ENCODE data around the gene ERFE. TPM values are rescaled to one million over a fixed set of nuclear protein-coding genes. Genes with fewer than 3 reads are reported as not detected.
A peak's percentile ranks its signal among the peaks of the same experiment; 100 is the strongest.

ERFE gene
- total RNA-seq, 1 experiment from 2014 or later, result 25.6 TPM

DNA sequence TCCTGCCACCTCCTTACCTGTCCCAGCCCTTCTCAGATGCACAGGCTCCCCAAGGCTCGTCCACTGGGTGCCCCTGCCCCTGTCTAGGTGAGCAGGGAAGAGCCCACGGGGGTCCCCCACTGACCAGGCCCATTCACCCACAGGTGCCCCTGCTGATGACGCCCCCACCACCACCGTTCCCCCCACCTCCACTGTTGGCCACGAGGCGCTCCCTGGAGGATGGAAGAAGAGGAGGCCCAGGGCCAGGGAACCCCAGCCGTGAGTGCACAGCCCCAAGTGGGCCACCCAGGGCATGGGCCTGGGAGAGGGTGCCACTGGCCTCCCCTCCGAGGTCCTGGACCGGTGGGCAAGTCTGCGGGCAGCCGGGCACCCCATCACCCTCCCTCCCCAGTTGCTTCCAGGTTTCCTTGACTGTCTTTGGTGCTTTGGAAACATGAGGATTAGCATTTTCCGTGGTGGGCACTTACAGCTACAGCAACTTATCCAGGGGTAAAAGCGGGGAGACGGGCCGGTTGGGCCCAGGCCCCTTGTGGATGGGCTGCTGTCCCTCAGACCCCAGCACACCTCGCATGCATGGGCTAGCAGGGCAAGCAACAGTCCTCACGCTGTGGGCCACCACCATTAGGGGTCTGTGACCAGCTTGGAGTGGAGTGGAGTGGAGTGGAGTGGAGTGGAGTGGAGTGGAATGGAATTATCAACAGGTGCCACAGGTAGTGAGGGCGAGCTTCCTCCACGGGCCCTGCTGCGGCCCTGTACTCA lies 33.5 kb upstream of the ERFE start:
- no peak for DNase-seq (ENCODE audit: low read depth)

DNA sequence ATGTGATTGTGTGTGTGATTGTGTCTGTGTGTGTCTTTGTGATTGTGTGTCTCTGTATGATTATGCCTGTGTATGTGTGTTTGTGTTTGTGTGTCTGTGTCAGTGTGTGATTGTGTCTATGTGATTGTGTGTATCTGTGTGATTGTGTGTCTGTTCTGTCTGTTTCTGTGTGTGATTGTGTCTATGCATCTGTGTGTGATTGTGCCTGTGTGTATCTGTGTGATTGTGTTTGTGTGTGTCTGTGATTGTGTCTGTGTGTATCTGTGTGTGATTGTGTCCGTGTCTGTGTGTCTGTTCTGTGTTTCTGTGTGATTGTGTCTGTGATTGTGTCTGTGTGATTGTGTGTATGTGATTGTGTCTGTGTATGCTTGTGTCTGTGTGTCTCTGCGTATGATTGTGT lies 32.4 kb upstream of the ERFE start:
- DNase-seq (ENCODE audit: low read depth), result no peak

DNA sequence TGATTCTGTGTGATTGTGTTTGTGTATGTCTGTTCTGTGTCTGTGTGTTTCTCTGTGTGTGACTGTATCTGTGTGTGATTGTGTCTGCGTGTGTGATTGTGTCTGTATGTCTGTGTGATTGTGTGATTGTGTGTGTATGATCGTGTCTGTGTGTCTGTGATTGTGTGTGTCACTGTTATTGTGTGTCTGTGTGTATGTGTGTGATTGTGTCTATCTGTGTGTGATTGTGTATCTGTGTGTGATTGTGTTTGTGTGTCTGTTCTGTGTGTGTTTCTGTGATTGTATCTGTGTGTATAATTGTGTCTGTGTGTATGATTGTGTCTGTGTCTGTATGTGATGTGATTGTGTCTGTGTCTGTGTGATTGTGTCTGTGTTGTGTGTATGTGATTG lies 32.0 kb upstream of the ERFE start:
- no peak for DNase-seq (ENCODE audit: low read depth)

DNA sequence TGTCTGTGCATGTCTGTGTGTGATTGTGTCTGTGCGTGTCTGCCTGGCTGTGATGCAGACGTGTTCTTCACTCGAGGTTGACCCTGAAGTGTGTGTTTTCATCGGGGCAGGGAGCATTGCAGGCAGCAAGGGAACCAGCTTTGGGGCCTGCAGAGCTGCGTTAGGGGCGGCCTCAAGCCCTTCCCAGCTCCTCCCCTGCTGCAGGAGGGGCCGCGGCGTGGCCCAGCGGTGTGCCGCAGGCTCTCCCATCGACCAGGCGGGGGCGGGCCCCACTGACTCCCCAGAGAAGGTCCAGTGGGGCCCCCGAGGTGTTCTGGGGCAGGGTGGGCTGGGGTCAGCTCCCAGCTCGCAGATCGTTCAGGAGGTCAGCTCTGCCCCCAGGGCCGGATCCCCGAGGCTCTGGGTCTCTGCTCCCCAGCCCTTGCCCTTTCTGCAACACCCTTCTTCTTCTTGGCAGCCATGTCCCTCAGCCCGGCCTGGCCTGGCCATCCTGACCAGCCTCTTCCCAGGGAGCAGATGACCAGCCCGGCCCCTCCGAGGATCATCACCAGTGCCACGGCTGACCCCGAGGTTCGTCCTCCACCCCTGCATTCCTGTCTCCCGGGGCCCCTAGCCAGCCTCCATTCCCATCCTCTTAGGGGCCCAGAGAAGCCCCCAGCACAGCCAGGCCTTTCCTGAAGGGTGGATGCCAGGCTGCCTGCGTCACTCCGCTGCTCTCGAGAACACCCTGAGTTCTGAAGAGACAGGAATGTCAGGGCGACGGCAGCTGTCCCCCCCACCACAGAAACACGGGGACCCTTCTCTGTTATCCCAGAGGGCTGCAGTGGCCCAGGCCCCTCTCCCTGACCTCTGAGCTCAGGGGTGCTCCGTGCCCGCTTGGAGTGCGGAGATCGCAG lies 31.4 kb upstream of the ERFE start:
- DNase-seq (ENCODE audit: low read depth), result peak; percentile 75

DNA sequence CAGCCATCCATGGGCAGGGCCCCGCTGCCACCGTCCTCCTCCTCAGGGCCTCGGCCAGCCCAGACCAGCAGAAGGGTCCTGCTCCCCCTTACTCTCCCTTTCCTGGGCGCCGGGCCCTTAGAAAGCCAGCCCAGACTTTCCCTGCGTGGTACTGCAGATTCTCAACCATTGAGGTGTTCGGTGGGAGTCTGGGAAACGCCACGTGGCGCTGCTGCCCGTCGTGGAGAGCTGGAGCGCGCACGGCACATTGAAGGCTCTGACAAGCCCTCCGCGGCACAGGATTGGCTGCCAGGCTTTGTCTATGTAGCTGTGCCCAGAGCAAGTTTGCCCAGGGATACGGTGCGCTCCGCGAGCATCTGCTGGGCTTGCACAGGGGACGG lies 30.7 kb upstream of the ERFE start:
- no peak for DNase-seq (ENCODE audit: low read depth)

DNA sequence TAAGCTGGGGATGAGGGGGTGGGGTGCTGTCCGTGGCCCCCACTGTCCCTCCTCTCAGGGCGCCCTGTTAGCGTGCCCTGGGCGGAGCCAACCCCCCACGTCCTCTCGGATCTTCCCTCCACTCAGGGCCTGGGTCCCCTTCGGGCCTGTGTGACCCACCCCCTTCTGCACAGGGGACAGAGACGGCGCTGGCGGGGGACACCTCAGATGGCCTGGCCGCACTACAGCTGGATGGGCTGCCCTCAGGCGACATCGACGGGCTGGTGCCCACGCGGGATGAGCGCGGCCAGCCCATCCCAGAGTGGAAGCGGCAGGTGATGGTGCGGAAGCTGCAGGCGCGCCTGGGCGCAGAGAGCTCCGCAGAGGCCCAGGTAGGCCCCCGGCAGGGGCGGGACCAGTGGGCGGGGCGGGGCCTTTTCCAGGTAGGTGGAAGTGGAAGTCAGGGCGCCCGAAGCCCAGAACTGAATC lies 30.2 kb upstream of the ERFE start:
- DNase-seq (ENCODE audit: low read depth), result no peak

DNA sequence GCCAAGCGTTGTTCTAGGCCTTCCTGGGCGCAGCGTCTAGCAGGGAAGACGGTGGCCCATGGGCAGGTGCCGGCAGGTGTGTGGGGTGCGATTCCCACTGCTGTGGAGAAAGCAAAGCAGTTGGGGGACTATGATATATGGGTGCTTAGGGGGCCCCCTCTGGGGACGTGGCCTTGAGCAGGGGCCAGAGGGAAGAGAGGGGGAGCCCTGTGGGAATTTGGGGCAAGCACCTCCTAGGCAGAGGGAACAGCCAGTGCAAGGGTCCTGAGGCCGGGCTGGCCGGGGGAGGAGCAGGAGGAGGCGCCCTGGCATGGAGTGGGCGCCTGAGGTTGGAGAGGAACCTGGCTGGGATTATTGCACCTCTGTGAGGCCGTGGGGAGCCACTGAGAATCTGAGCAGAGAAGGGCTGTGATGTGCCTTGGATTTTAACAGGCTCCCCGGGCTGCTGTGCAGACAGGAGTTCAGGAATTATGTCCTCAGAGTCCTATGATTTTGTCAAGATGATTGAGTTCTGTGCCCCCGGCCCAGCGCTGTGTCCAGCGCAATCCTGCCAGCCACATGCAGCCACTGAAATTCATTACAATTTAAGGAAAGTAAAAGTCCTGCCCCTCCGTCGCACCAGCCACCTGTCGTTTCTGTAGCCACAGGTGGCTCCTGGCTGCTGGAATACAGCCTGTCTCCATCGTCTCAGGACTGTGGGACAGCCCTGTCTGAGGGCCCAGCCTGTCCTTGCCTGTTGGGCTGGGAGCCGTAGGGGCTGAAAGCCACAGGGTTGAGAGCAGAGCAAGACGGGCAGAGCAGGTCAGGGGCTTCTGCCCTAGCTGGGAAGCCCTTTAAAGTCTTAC lies 29.4 kb upstream of the ERFE start:
- no peak for DNase-seq (ENCODE audit: low read depth)

DNA sequence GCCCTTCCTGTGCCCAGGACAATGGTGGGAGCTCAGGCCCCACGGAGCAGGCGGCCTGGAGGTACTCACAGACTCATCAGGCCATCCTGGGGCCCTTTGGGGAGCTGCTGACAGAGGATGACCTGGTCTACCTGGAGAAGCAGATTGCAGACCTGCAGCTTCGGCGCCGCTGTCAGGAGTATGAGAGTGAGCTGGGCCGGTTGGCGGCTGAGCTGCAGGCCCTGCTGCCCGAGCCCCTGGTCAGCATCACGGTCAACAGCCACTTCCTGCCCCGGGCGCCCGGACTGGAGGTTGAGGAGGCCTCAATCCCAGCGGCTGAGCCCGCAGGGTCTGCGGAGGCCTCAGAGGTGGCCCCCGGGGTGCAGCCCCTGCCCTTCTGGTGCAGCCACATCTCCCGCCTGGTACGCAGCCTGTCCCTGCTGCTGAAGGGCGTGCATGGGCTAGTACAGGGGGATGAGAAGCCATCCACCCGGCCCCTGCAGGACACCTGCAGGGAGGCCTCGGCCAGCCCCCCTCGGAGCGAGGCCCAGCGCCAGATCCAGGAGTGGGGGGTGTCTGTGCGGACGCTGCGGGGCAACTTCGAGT lies 28.6 kb upstream of the ERFE start:
- no peak for DNase-seq (ENCODE audit: low read depth)

DNA sequence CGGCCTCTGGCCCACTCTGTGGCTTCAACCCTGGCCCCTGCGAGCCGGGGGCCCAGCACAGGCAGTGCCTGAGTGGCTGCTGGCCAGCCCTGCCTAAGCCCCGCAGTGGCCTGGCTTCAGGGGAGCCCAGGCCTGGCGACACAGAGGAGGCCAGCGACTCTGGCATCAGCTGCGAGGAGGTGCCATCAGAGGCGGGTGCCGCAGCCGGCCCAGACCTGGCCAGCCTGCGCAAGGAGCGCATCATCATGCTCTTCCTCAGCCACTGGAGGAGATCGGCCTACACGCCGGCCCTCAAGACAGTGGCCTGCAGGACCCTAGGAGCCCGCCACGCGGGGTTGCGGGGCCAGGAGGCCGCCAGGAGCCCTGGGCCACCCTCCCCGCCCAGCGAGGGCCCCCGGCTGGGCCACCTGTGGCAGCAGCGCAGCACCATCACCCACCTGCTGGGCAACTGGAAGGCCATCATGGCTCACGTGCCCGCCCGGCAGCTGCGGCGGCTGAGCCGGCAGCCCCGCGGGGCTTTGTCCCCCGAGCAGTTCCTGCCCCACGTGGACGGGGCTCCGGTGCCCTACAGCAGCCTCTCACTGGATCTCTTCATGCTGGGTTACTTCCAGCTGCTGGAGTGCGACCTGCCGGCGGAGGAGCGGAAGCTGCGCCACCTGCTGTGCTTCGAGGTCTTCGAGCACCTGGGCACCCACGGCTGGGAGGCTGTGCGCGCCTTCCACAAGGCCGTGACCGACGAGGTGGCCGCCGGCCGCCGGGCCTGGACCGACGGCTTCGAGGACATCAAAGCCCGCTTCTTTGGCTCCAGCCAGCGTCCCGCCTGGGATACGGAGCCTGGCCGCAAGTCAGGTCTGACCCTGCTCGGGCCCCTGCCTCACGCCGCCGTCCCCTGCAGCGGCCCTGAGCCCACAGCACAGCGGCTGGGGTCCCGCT lies 27.8 kb upstream of the ERFE start:
- DNase-seq (ENCODE audit: low read depth), result no peak

DNA sequence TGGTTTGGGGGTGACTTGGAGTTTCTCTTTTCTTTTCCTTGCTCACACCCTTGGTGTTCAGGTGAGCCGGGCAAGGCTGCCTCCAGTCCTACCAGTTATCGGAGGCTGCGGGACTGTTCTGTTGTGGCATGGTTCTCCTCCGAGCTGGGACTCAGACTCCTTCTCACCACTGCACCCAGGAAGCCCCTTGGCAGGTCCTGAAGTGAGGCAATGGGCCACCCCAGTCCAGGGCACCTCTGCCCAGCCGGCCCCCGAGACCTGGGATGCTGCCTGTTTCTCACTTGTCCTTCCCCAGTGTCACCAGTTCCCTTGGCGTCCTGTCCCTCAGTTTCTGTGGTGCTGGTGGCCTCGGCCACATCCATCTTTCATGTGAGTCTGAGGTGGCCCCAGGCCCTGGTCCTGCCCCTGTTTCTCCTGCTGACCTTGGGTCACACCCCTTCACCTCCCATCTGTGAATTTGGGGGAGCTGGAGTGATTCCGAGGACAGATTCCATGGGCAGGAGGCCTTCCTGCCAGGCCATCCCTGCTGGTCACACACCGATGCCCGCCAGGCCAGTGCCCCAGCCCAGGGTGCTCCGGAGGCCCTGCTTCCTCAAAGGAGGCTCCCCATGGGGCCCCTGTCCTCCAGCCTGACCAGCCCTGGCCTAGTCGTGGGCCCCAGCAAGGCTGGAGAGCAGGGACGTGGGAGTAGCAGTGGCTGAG lies 26.9 kb upstream of the ERFE start:
- DNase-seq (ENCODE audit: low read depth), result no peak

DNA sequence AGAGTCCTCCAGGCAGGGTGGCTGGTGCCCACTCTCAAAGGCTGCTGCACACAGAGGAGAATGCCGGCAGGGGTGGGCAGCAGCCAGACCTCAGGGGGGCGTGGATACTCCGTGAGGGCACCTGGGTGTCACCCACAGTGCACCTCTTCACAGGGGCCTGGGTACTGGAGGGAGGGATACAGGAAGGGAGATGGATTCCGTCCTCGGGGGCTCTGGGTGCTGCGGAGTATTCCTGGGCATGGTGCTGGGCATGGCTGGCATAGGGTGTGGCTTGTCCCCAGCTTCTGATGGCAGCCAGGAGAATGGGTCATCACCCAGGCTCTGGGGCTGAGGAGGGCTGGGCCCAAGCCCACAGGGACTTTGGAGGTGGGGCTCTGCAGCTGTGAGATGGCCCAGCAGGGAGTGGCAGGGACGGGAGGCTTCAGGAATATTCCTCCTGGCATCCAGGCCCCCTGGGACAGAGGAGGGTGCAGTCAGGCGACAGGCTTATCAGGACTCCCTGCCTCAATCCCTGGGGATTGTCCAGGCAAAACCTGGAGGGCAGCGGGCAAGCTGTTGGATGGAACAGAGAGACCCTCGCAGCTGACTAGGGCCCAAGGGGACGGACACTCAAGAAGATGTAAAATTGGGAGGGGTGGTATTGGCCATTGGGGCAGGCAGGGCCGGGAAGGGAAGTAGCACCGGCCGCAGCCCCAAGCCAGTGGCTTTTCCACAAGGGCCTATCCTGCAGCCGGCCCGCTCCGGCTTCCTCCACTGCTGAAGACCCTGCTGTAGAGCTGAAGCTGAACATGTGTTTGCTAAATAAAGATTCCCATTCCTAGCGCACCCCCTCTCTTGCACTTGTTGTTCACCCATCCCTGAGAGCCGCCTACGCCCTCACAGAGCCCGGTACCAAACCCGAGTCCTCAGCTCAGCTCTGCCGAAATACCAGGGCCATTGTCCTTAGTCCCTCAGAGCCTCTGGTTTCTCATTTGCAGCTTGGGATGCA lies 26.0 kb upstream of the ERFE start:
- DNase-seq (ENCODE audit: low read depth), result no peak

DNA sequence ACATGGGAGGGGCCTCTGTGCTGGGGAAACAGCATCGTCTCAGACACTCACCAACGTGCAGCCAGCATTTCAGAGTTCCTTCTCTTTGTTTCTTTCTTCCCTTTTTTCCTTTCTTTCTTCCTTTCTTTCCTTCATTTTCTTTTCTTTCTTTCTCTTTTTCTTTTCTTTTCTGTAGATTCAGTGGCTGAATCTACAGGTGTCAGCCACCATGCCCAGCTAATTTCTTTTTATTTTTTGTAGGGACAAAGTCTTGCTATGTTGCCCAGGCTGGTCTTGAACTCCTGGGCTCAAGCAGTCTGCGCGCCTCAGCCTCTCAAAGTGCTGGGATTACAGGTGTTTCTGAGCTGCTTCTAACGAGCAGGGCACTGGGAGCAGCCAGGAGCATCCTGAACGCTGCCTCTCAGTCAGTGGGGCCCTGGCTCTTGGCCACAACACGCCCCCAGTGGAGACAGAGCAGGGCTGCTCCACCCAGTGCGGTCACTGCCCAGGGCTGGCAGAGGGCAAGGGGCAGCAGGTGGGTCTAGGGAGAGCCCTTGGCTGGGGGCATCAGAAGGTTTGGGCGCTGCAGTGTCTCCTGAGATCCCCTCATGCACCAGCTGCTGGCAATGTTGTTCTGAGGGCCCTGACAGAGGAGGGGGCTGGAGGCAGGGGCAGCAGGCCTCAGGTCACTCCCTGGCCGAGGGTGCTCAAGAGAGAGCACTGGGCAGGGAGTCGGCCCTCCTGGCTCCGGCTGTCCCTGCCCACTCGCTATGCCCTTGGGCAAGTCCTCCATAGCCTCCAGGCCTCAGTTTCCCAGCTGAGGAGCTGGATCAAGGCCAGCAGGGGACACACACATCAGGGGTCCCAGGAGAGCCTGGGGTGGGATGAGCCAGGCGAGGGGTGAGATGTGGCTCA lies 25.0 kb upstream of the ERFE start:
- no peak for DNase-seq (ENCODE audit: low read depth)

DNA sequence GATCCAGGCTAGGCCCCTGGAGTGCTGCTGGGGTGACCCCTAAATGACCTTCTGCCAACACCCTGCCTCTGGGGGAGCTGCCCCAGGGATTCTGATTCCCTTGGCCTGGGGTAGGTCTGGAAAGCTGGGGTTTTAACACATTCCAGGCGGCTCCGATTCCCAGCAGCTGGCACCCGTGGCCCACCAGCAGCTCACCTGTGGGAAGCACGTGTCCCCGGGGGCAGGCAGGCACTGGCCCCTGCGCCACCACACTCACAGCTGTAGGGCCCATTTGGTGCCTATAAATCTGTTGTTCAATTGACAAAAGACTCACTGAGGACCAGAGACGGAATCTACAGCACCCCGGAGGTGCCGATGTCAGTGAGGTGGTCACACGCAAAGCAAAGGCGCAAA lies 24.4 kb upstream of the ERFE start:
- DNase-seq (ENCODE audit: low read depth), result no peak

DNA sequence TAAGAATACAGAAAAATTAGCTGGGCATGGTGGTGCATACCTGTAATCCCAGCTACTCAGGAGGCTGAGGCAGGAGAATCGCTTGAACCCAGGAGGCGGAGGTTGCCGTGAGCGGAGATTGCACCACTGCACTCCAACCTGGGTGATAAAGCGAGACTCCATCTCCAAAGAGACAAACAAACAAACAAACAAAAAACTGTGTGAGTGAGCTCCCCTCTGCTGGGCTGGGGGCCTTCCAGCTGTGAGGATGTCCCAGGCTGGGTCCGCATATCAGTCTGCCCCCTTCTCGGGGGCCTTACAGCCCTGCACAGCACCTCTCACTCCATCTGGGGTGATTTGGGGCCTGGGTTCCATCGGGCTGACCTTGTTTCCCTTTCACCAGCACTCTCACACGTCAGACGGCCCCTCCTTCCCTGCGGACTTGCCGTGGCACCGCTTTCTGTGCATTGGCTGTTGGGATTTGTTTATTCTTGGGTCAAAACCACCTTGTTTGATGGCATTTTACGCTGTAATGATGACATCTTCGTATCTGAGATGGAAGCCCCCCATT lies 23.1 kb upstream of the ERFE start:
- DNase-seq (ENCODE audit: low read depth), result no peak

DNA sequence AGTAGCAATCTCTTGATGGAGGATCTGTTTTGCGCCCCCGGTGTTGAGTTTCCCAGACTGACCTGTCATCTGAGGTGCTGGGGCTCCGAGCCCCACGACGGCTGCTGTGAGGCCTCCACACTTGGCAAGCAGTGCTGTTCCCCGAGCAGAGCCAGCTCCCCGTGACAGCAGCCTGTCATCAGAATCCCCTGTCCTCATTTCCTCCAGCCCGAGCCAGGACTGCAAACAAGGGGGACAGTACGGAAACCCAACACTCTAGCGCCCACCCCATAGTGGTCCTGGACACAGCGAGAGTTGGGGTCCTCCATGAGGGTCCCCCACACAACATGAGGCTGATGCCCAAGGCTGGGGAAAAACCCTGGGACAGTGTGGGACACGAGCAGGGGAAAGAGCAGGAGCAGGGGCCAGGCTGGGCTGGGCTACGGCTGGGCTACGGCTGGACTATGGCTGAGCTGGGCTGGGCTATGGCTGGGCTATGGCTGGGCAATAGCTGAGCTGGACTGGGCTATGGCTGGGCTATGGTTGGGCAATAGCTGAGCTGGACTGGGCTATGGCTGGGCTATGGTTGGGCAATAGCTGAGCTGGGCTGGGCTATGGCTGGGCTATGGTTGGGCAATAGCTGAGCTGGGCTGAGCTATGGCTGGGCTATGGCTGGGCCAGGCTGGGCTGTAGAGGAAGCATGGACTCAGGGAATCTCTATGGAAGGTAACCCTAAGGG lies 21.8 kb upstream of the ERFE start:
- peak; percentile 43 for DNase-seq (ENCODE audit: low read depth)

DNA sequence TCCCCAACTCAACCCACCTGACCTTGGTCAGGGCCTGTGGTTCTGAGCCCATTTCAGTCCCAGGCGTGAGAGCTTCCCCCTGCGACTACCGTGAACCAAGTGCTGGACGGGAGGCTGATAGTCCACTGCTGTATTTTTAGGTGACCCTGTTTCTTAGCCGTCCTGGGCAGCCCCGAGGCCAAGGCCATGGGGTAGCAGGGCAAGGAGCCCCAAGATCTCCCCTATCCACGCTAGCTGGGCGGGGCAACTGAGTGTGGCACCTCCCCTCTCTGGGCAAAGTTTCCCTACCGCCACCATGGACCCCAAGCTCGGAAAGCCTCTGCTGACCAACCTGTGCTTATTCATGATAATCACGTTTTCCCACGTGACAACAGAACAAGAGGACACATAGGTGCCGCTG lies 20.9 kb upstream of the ERFE start:
- no peak for DNase-seq (ENCODE audit: low read depth)

Measured in LHCN-M2 (cell line).